Stomach (tissue), 9 donors: ENCODE measurements around the gene EGFL6. TPM values are rescaled to one million over a fixed set of nuclear protein-coding genes. Genes with fewer than 3 reads are reported as not detected.

ENCODE experiments used
- DNase-seq, 2 donors: peaks; one replicate each; pipeline versions ENCODE4 v3.0.0 to v3.0.0-alpha.2; 2013 to 2019
- H3K27ac ChIP-seq, 5 donors: fragments of 200-600 bp in 4 of 5; sonication (generic) in 4 of 5; one replicate each; pipeline ENCODE4 v1.5.1; 2013 to 2019; ENCODE audit warnings: mild to moderate bottlenecking in 1 of 5, moderate library complexity in 1 of 5
- H3K27me3 ChIP-seq, 3 donors: fragments of 200-600 bp; sonication (generic); one replicate each; pipeline ENCODE4 v1.5.1; 2017 to 2019; ENCODE audit warnings: mixed run types in 1 of 3
- H3K36me3 ChIP-seq, 4 donors: fragments of 200-600 bp; sonication (generic); 1 replicate in 3 of 4; 2 replicates in 1 of 4; pipeline ENCODE4 v1.5.1; 2016 to 2019
- H3K4me1 ChIP-seq, 4 donors: fragments of 200-600 bp; sonication (generic); one replicate each; pipeline ENCODE4 v1.5.1; 2016 to 2019
- H3K4me3 ChIP-seq, 4 donors: fragments of 200-600 bp; sonication (generic) in 3 of 4; one replicate each; pipeline ENCODE4 v1.5.1; 2016 to 2019; ENCODE audit warnings: mild to moderate bottlenecking in 1 of 4
- H3K9me3 ChIP-seq, 4 donors: fragments of 200-600 bp; sonication (generic); one replicate each; pipeline ENCODE4 v1.5.1; 2016 to 2019
- CTCF ChIP-seq, 7 experiments: fragments of 450-650 bp in 4 of 7; fragments of 200-600 bp in 3 of 7; sonication (generic) in 3 of 7; IDR thresholded peaks; one replicate each; pipeline ENCODE4 v1.5.1; 2016 to 2019; ENCODE audit warnings: antibody characterized with exemption in 7 of 7, control low read depth in 2 of 7, mild to moderate bottlenecking in 1 of 7
- EP300 ChIP-seq: sonication (generic); formaldehyde crosslinking; IDR thresholded peaks from one replicate; pipeline ENCODE4 v1.6.1; 2017; ENCODE audit warnings: antibody characterized with exemption
- POLR2A ChIP-seq, 4 donors: fragments of 450-650 bp; IDR thresholded peaks; one replicate each; pipeline ENCODE4 v1.6.1; 2016; ENCODE audit warnings: antibody characterized with exemption in 4 of 4, control low read depth in 2 of 4, mild to moderate bottlenecking in 1 of 4, moderate library complexity in 1 of 4
- POLR2AphosphoS5 ChIP-seq, 3 donors: sonication (generic); formaldehyde crosslinking; IDR thresholded peaks; one replicate each; pipeline ENCODE4 v1.6.1; 2016; ENCODE audit warnings: antibody characterized with exemption in 3 of 3
- WGBS, 5 donors: extraction: QIAGEN DNeasy Blood & Tissue Kit in 3 of 5; methylation state at CpG; one replicate each; pipeline versions ENCODE4 v1.1.5 to v1.1.7; 2013 to 2018; 5-methylcytosine and 5-hydroxymethylcytosine counted together
- intact Hi-C: fragments of 100-400 bp; cut with DNase I; formaldehyde crosslinking; loops from one replicate; pipeline ENCODE4 v1.15.1; 2023; ENCODE audit warnings: low total_unique reads
- polyA plus RNA-seq, 3 donors: library from polyadenylated mRNA; stranded (reverse); fragments of 200-250 nt; gene quantifications; one replicate each; pipeline ENCODE4 v1.2.3, GENCODE V29; 2013
- total RNA-seq, 5 donors: library from RNA; depleted of rRNA; stranded (reverse); fragments of >200 nt; gene quantifications; one replicate each; pipeline versions ENCODE4 v1.1.0 to v1.2.3, GENCODE V29; 2014 to 2016
- donor health status: healthy with polysubstance abuse.
- donor health status: Bipolar disorder and iron deficiency.
- donor health status: healthy.

Gene EGFL6
- total and polyA plus RNA-seq, 8 donors = 0.92 to 6.4 (median 2.6) TPM; not detected in 4

GRCh38 chrX:13551610-13552009, 17.8 kb upstream of the EGFL6 start:
- Histone ChIP-seq H3K36me3 (no peaks in the 10 kb centered on the region), H3K4me1 (no peaks in the 10 kb centered on the region), H3K27me3 (peaks cover 0 to 6% (median 0%) of the 10 kb centered on the region in 3 donors), H3K4me3 (no peak overlapping the region), H3K9me3 (no peaks in the 10 kb centered on the region), H3K27ac (no peak overlapping the region)
- intact Hi-C loops = no loop called here
- DNase-seq = no peak
- no peak for TF ChIP-seq EP300
- TF ChIP-seq CTCF (IDR thresholded peaks at IDR 0.05) = no peak
- no peak for TF ChIP-seq POLR2A (IDR thresholded peaks at IDR 0.05)
- TF ChIP-seq POLR2AphosphoS5 (IDR thresholded peaks at IDR 0.05) = no peak
- WGBS, 5 donors = 85 to 100% (median 96%) methylated on average over 3 of the region's 3 CpGs

- Histone ChIP-seq H3K4me3 (no peak overlapping the region), H3K4me1 (no peaks in the 10 kb centered on the region), H3K9me3 (no peaks in the 10 kb centered on the region), H3K27ac (no peak overlapping the region), H3K36me3 (no peaks in the 10 kb centered on the region), H3K27me3 (peaks cover 0 to 6% (median 0%) of the 10 kb centered on the region in 3 donors)
- DNase-seq = no peak
- no peak for TF ChIP-seq EP300
- no peak for TF ChIP-seq CTCF (IDR thresholded peaks at IDR 0.05)
- no peak for TF ChIP-seq POLR2AphosphoS5 (IDR thresholded peaks at IDR 0.05)
- TF ChIP-seq POLR2A (IDR thresholded peaks at IDR 0.05) = no peak
- intact Hi-C loops = no loop called here
- 63 to 93% (median 84%) methylated on average over 1 of the region's 1 CpG for WGBS, 5 donors
Measured at GRCh38 chrX:13552892-13553291, 16.5 kb upstream of the EGFL6 start.

GRCh38 chrX:13565511-13565910, 3.9 kb upstream of the EGFL6 start:
- DNase-seq = no peak
- no peak for TF ChIP-seq EP300
- TF ChIP-seq POLR2AphosphoS5 (IDR thresholded peaks at IDR 0.05) = no peak
- no peak for TF ChIP-seq POLR2A (IDR thresholded peaks at IDR 0.05)
- TF ChIP-seq CTCF (IDR thresholded peaks at IDR 0.05) = no peak
- H3K27me3 ChIP-seq = peaks cover 6 to 24% (median 23%) of the 10 kb centered on the region in 3 donors
- H3K4me3 ChIP-seq = no peak overlapping the region
- WGBS, 5 donors = 28 to 70% (median 51%) methylated on average over 2 of the region's 2 CpGs
- no peak overlapping the region for H3K27ac ChIP-seq
- H3K4me1 ChIP-seq = peaks cover 0 to 10% (median 9%) of the 10 kb centered on the region in 4 donors
- intact Hi-C loops = no loop called here
- no peaks in the 10 kb centered on the region for H3K9me3 ChIP-seq
- no peaks in the 10 kb centered on the region for H3K36me3 ChIP-seq

- intact Hi-C loops = no loop called here
- peaks cover 6 to 30% (median 27%) of the 10 kb centered on the region in 3 donors for H3K27me3 ChIP-seq
- no peaks in the 10 kb centered on the region for H3K36me3 ChIP-seq
- WGBS, 5 donors = 9 to 24% (median 15%) methylated on average over 6 to 9 of the region's 9 CpGs
- TF ChIP-seq EP300 (no peak), POLR2AphosphoS5 (IDR thresholded peaks at IDR 0.05) (no peak), POLR2A (IDR thresholded peaks at IDR 0.05) (no peak), CTCF (IDR thresholded peaks at IDR 0.05) (no peak)
- no peak for DNase-seq
- peaks cover 0 to 10% (median 9%) of the 10 kb centered on the region in 4 donors for H3K4me1 ChIP-seq
- peaks cover 0 to 4% (median 0%) of the 10 kb centered on the region in 4 donors for H3K9me3 ChIP-seq
- no peak overlapping the region for H3K27ac ChIP-seq
- H3K4me3 ChIP-seq = peak overlapping the region in 1 of 4 donors; percentile 37
Measured at GRCh38 chrX:13570261-13570605, 832 bp downstream of the EGFL6 start.
